ENCODE data around the gene ZNF550. TPM values are rescaled to one million over a fixed set of nuclear protein-coding genes. Genes with fewer than 3 reads are reported as not detected.
"Not testable (repeated sequence)": the region's sequence is repeated elsewhere in the genome, so short reads cannot be mapped to it uniquely, and the experiment has no call there.

The ZNF550 gene
- polyA plus RNA-seq, 3 donors = 0.25 to 2.7 (median 0.65) TPM

DNA sequence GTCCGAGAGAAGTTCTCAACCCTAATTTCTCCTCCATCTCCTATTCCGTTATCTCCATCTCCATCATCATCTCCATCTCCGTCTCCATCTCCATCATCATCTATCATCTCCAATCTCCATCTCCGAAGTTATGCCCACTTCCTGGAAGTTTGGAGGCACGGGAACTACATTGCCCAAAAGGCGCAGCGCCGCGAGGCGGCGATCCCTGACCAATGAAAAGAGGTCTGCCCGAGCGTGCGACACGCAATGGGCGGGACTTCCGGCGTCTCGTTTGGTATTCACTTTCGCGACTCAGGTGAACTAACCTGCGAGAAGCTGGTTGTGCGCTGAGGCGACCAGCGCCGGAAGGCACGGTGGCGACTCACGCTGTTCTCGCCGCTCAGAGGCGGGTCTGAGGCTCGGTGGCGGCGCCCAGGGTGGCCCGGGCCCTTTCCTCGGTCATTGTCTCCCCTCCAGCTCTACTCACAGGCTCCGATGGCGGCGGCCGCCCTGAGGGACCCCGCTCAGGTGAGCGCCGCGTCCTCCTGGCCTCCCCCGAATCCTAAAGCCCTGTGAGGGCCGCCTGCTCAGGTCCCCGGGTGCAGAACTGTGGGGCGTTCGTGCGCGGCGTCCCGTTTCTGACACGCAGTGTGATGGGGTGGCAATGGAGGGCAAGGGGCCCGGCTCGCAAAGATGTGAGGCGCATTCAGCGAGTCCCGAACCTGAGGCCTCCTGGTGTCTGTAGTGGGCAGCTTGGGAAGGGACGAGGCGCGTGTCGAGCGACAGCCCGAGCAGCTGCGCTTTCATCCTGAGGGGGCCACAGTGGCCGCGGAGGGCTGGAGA, 72.0 kb downstream of the ZNF550 start, which contains the start of gene ZNF419:
Gene ZNF419 (plus strand): TSS at position 274 of the 822 bp plus-strand sequence. CDS start 201 bp downstream, at position 475.
- peaks cover 26 to 29% of the 10 kb centered on the region in 2 donors for H3K36me3 Mint-ChIP-seq

More for the DNA sequence above, 72.0 kb downstream of the ZNF550 start, which contains the start of gene ZNF419:
- Histone ChIP-seq H3K4me2 (replicated peaks; ENCODE audit: extremely low read depth, low read length, poor library complexity, severe bottlenecking) (peak within 1 kb of the TSS; percentile 76), H3K9me3 (replicated peaks in 1 of 2; ENCODE audit: control insufficient read depth in 1 of 2, insufficient read depth in 1 of 2, low read length in 2 of 2) (peaks cover 32 to 39% of the 10 kb centered on the region in 2 donors), H3K4me3 (replicated peaks in 1 of 3; ENCODE audit: low read depth in 2 of 3, low read length in 3 of 3) (peak within 1 kb of the TSS; percentile 78 to 97 (median 92)), H2AFZ (ENCODE audit: insufficient read depth, low read depth, low read length, poor library complexity, severe bottlenecking) (peak within 1 kb of the TSS; percentile 95), H3K9ac (ENCODE audit: insufficient read depth, low read length, poor library complexity, severe bottlenecking) (peak within 1 kb of the TSS; percentile 87), H3K27ac (ENCODE audit: low read depth in 1 of 2, low read length in 2 of 2) (peak within 1 kb of the TSS in 1 of 2 donors; percentile 89), H3K36me3 (replicated peaks in 1 of 2; ENCODE audit: control insufficient read depth in 1 of 2, insufficient read depth in 2 of 2, low read length in 2 of 2) (peaks cover 10 to 25% of the 10 kb centered on the region in 2 donors)
- Mint-ChIP-seq H3K27ac (peak within 1 kb of the TSS in 4 of 7 donors; percentile 22 to 70 (median 50)), H3K9me3 (peaks cover 40 to 62% (median 50%) of the 10 kb centered on the region in 7 donors), H3K4me3 (peak within 1 kb of the TSS; percentile 77 to 83), H3K4me1 (peaks cover 11% of the 10 kb centered on the region)
- peak; percentile 73 to 85 (median 78) for DNase-seq
- intact Hi-C loops (cut with micrococcal nuclease) = loop anchor here in 1 of 2 donors (10.0 kb wide), 1 partner anchor 53 kb away; the partner anchor contains the start of gene ZNF749
- not testable (repeated sequence) for H3K27me3 ChIP-seq (ENCODE audit: control insufficient read depth in 2 of 2, insufficient read depth in 2 of 2, low read length in 2 of 2); H3K4me1 ChIP-seq (ENCODE audit: control insufficient read depth in 1 of 2, insufficient read depth in 2 of 2, low read length in 2 of 2); H3K27me3 Mint-ChIP-seq (ENCODE audit: low read depth in 3 of 3); H4K20me1 ChIP-seq (ENCODE audit: insufficient read depth, low read length); H3K79me2 ChIP-seq (ENCODE audit: insufficient read depth, low read length)
- 0% methylated on average over 35 of the region's 69 CpGs for WGBS (ENCODE audit: insufficient coverage)

Other genes with a start within 250 kb of the ZNF550 start
- gene ZNF543, start 239.4 kb downstream of the ZNF550 start, polyA plus RNA-seq = 1 to 10 TPM in 1 of 3 donors, under 1 TPM in 2; 0.85 to 1.1 (median 0.99) TPM
- 1 to 10 TPM in 2 of 3 donors, under 1 TPM in 1; 0.96 to 2.9 (median 1.0) TPM for gene ZNF304, start 208.6 kb downstream of the ZNF550 start, polyA plus RNA-seq
- gene TRAPPC2B, start 196.3 kb downstream of the ZNF550 start, polyA plus RNA-seq = 10 to 100 TPM in 2 of 3 donors, 1 to 10 TPM in 1; 7.4 to 13.9 (median 11.5) TPM
- gene ZNF547, start 196.3 kb downstream of the ZNF550 start, polyA plus RNA-seq = under 1 TPM in 2 of 3 donors, not detected in 1; 0.30 to 0.32 TPM
- gene ZNF548, start 170.0 kb downstream of the ZNF550 start, polyA plus RNA-seq = 10 to 100 TPM in 1 of 3 donors, 1 to 10 TPM in 2; 4.6 to 20.7 (median 6.0) TPM
- gene ZNF17, start 148.7 kb downstream of the ZNF550 start, polyA plus RNA-seq = 1 to 10 TPM; 1.4 to 3.3 (median 2.3) TPM
- gene ZNF749, start 124.5 kb downstream of the ZNF550 start, polyA plus RNA-seq = 1 to 10 TPM; 3.4 to 9.0 (median 3.7) TPM
- gene VN1R1, start 102.7 kb downstream of the ZNF550 start, polyA plus RNA-seq = under 1 TPM in 2 of 3 donors, not detected in 1; 0.07 to 0.08 TPM
- 1 to 10 TPM in 1 of 3 donors, under 1 TPM in 2; 0.32 to 1.2 (median 0.99) TPM for gene ZNF772, start 82.3 kb downstream of the ZNF550 start, polyA plus RNA-seq
- 1 to 10 TPM; 1.3 to 1.6 (median 1.4) TPM for gene ZNF419, start 72.1 kb downstream of the ZNF550 start, polyA plus RNA-seq
- 1 to 10 TPM in 1 of 3 donors, under 1 TPM in 2; 0.87 to 1.6 (median 0.92) TPM for gene ZNF773, start 59.9 kb downstream of the ZNF550 start, polyA plus RNA-seq
- gene ZNF549, start 32.5 kb downstream of the ZNF550 start, polyA plus RNA-seq = 1 to 10 TPM in 1 of 3 donors, under 1 TPM in 2; 0.54 to 1.5 (median 0.74) TPM
- gene ZNF416, start 19.0 kb upstream of the ZNF550 start, polyA plus RNA-seq = 1 to 10 TPM in 2 of 3 donors, under 1 TPM in 1; 0.48 to 2.1 (median 1.4) TPM
- 1 to 10 TPM in 2 of 3 donors, under 1 TPM in 1; 0.51 to 1.1 (median 1.0) TPM for gene ZIK1, start 24.3 kb upstream of the ZNF550 start, polyA plus RNA-seq
- 1 to 10 TPM in 1 of 3 donors, under 1 TPM in 2; 0.72 to 1.3 (median 0.84) TPM for gene ZNF530, start 40.0 kb upstream of the ZNF550 start, polyA plus RNA-seq
- 1 to 10 TPM; 2.2 to 5.4 (median 3.3) TPM for gene ZNF134, start 54.4 kb upstream of the ZNF550 start, polyA plus RNA-seq
- 10 to 100 TPM in 1 of 3 donors, 1 to 10 TPM in 2; 4.5 to 13.9 (median 6.1) TPM for gene ZNF211, start 73.3 kb upstream of the ZNF550 start, polyA plus RNA-seq
- not detected for gene ZSCAN4, start 109.1 kb upstream of the ZNF550 start, polyA plus RNA-seq
- 1 to 10 TPM; 1.1 to 3.3 (median 2.3) TPM for gene ZNF551, start 122.1 kb upstream of the ZNF550 start, polyA plus RNA-seq
- gene ZNF154, start 149.3 kb upstream of the ZNF550 start, polyA plus RNA-seq = under 1 TPM in 1 of 3 donors, not detected in 2; 0.52 TPM
- gene ZNF671, start 167.8 kb upstream of the ZNF550 start, polyA plus RNA-seq = 1 to 10 TPM; 4.0 to 4.8 (median 4.5) TPM
- gene ZNF776, start 187.0 kb upstream of the ZNF550 start, polyA plus RNA-seq = 1 to 10 TPM; 1.9 to 4.4 (median 2.9) TPM
- 10 to 100 TPM in 2 of 3 donors, 1 to 10 TPM in 1; 7.7 to 10.5 (median 10.2) TPM for gene ZNF586, start 209.8 kb upstream of the ZNF550 start, polyA plus RNA-seq

Data from CD14-positive monocyte (primary cell).